OCI-LY7 (cell line): ENCODE results near the gene CDC42EP3.

ENCODE experiments used
- CTCF ChIP-seq: fragments of 200-600 bp; sonication (generic); conservative IDR thresholded peaks from 2 replicates; pipeline ENCODE4 v1.5.1; 2014; ENCODE audit warnings: mild to moderate bottlenecking, antibody characterized with exemption, low read length, moderate library complexity, mixed read lengths
- EZH2phosphoT487 ChIP-seq: fragments of 200-600 bp; sonication (generic); IDR thresholded peaks from 2 replicates; pipeline ENCODE4 v1.6.1; 2018; ENCODE audit warnings: low read depth, borderline replicate concordance, mild to moderate bottlenecking, mixed run types, antibody characterized with exemption, low read length, moderate library complexity, mixed read lengths

GRCh38 chr2:37713258-37713700, 41.8 kb upstream of the CDC42EP3 start:
- no peak for TF ChIP-seq CTCF
- no peak for TF ChIP-seq EZH2phosphoT487
